HCT116 (cell line): ENCODE measurements around the gene SRP68. TPM values are rescaled to one million over a fixed set of nuclear protein-coding genes. Genes with fewer than 3 reads are reported as not detected.
A peak's percentile ranks its signal among the peaks of the same experiment; 100 is the strongest.

Experiments
- ATAC-seq: fragments of 200-7000 bp; cut with Tn5 transposase; 2 replicates; pipeline ENCODE4 v1.9.1; 2020; ENCODE audit warnings: mild to moderate bottlenecking, moderate library complexity
- BruUV-seq: library from RNA; stranded (reverse); fragments of 400-500 nt; replicated peaks from 2 replicates; lab custom pipeline; 2021; lab: Mats Ljungman, UMichigan
- CTCF ChIA-PET: fragments of 300-600 bp; sonication (Branson Sonifier 250); formaldehyde crosslinking; loops from one replicate; lab custom pipeline; 2021; ENCODE audit warnings: antibody characterized with exemption; lab: Charles Lee
- POLR2A ChIA-PET: fragments of 300-600, 350-600 bp; sonication (Branson Sonifier 250); formaldehyde crosslinking; loops from one replicate; lab custom pipeline; 2021; ENCODE audit warnings: antibody characterized with exemption; lab: Charles Lee
- RAD21 ChIA-PET, 2 experiments: fragments of 300-600 bp; sonication (Branson Sonifier 250); formaldehyde crosslinking; loops; one replicate each; lab custom pipeline; 2023; ENCODE audit warnings: low total read pairs in 2 of 2; ENCODE audit not compliant: uncharacterized antibody in 2 of 2, unreplicated experiment in 2 of 2, low non-redundant PET in 1 of 2; lab: Charles Lee
- DNase-seq: peaks from one replicate; pipeline ENCODE4 v3.0.0-alpha.2; 2010; ENCODE audit warnings: low read depth, low spot score
- H2AFZ ChIP-seq: fragments of 200-600 bp; shearing (Covaris generic), sonication (generic); 2 replicates; pipeline ENCODE4 v1.6.1; 2017; ENCODE audit warnings: low read depth, mixed run types, mixed read lengths, antibody characterized with exemption, low read length; ENCODE audit not compliant: poor library complexity, severe bottlenecking
- H3K27ac ChIP-seq: 2 replicates; pipeline ENCODE4 v1.5.1; 2012; ENCODE audit warnings: low read depth, low read length
- H3K27me3 ChIP-seq: fragments of 200-600 bp; sonication (generic); 2 replicates; pipeline ENCODE4 v1.6.1; 2016; ENCODE audit warnings: mixed run types, low read length, mixed read lengths; ENCODE audit not compliant: insufficient read depth
- H3K36me3 ChIP-seq, 2 experiments: fragments of 200-500 bp in 1 of 2; fragments of 200-600 bp in 1 of 2; sonication (Bioruptor generic) in 1 of 2; sonication (generic) in 1 of 2; 2 replicates each; pipeline versions ENCODE4 v1.5.1 to v1.6.1; 2014 to 2016; ENCODE audit warnings: low read length in 2 of 2, inconsistent platforms in 1 of 2, mixed read lengths in 1 of 2, mixed run types in 1 of 2; ENCODE audit not compliant: insufficient read depth in 2 of 2, control insufficient read depth in 1 of 2
- H3K4me1 ChIP-seq, 2 experiments: fragments of 200-600 bp in 1 of 2; sonication (generic) in 1 of 2; 2 replicates each; pipeline versions ENCODE4 v1.5.1 to v1.6.1; 2012 to 2017; ENCODE audit warnings: low read length in 2 of 2, inconsistent platforms in 1 of 2, mild to moderate bottlenecking in 1 of 2, mixed read lengths in 1 of 2, mixed run types in 1 of 2, moderate library complexity in 1 of 2; ENCODE audit not compliant: insufficient read depth in 2 of 2, control insufficient read depth in 1 of 2
- H3K4me2 ChIP-seq: fragments of 200-600 bp; sonication (generic); 2 replicates; pipeline ENCODE4 v1.6.1; 2017; ENCODE audit warnings: mixed run types, low read length, mixed read lengths
- H3K4me3 ChIP-seq, 2 experiments: fragments of 200-600 bp in 1 of 2; sonication (generic) in 1 of 2; replicated peaks in 1 of 2; 2 replicates each; pipeline ENCODE4 v1.5.1; 2011 to 2016; ENCODE audit warnings: low read length in 2 of 2, control low read depth in 1 of 2, low read depth in 1 of 2, mild to moderate bottlenecking in 1 of 2, mixed read lengths in 1 of 2, mixed run types in 1 of 2
- H3K79me2 ChIP-seq: fragments of 200-600 bp; sonication (generic); 2 replicates; pipeline ENCODE4 v1.6.1; 2017; ENCODE audit warnings: mild to moderate bottlenecking, mixed run types, low read length, moderate library complexity, mixed read lengths; ENCODE audit not compliant: insufficient read depth
- H3K9ac ChIP-seq: fragments of 200-600 bp; sonication (generic); 2 replicates; pipeline ENCODE4 v1.6.1; 2016; ENCODE audit warnings: low read length, mixed read lengths
- H3K9me2 ChIP-seq: fragments of 200-600 bp; sonication (generic), shearing (Covaris generic); 2 replicates; pipeline ENCODE4 v1.6.1; 2017; ENCODE audit warnings: mixed run types, mild to moderate bottlenecking, moderate library complexity; ENCODE audit not compliant: insufficient read depth
- H3K9me3 ChIP-seq, 2 experiments: fragments of 200-500 bp in 1 of 2; fragments of 200-600 bp in 1 of 2; sonication (Bioruptor generic) in 1 of 2; sonication (generic) in 1 of 2; 2 replicates each; pipeline ENCODE4 v1.6.1; 2014 to 2017; ENCODE audit warnings: low read length in 2 of 2, mixed read lengths in 2 of 2, inconsistent platforms in 1 of 2, low read depth in 1 of 2, mild to moderate bottlenecking in 1 of 2, mixed run types in 1 of 2, moderate library complexity in 1 of 2; ENCODE audit not compliant: control insufficient read depth in 1 of 2, insufficient read depth in 1 of 2
- H4K20me1 ChIP-seq: fragments of 200-600 bp; sonication (generic), shearing (Covaris generic); 2 replicates; pipeline ENCODE4 v1.6.1; 2017; ENCODE audit warnings: mixed run types, mild to moderate bottlenecking, moderate library complexity; ENCODE audit not compliant: insufficient read depth
- ATF3 ChIP-seq: IDR thresholded peaks from 2 replicates; pipeline ENCODE4 v1.6.1; 2012
- SP1 ChIP-seq: IDR thresholded peaks from 2 replicates; pipeline ENCODE4 v1.6.1; 2012; ENCODE audit warnings: low read depth
- ZFX ChIP-seq: fragments of 450-650 bp; IDR thresholded peaks from 2 replicates; pipeline ENCODE4 v1.6.1; 2017
- intact Hi-C: fragments of 100-400 bp; cut with micrococcal nuclease; formaldehyde crosslinking; loops from 2 replicates; pipeline ENCODE4 v1.10.0; 2022
- total RNA-seq: library from RNA; stranded (reverse); gene quantifications from one replicate; pipeline ENCODE4 v1.2.1, GENCODE V29; 2021; ENCODE audit not compliant: unreplicated experiment
- TF ChIP-seq, protein P1 (sequence below), 3 experiments: fragments of 200-600 bp in 1 of 3; sonication (generic) in 1 of 3; IDR thresholded peaks in 2 of 3; conservative IDR thresholded peaks in 1 of 3; 2 replicates each; pipeline ENCODE4 v1.5.1; 2012 to 2017; ENCODE audit warnings: low read depth in 2 of 3, low read length in 2 of 3, antibody characterized with exemption in 1 of 3, borderline replicate concordance in 1 of 3, control low read depth in 1 of 3, mild to moderate bottlenecking in 1 of 3, mixed read lengths in 1 of 3, mixed run types in 1 of 3, moderate library complexity in 1 of 3; ENCODE audit not compliant: insufficient read depth in 1 of 3

SRP68 gene
- total RNA-seq, 1 experiment from 2014 or later, result 152 TPM

GRCh38 chr17:76088868-76089576 is 16.7 kb upstream of the SRP68 start:
- no peak for TF ChIP-seq SP1
- TF ChIP-seq ATF3, result no peak
- Histone ChIP-seq H3K4me1 (no peaks in the 10 kb centered on the region), H3K4me3 (no peak overlapping the region), H3K9ac (no peak overlapping the region), H3K79me2 (no peaks in the 10 kb centered on the region; the same call in 1 of the 2 replicates), H3K9me2 (no peaks in the 10 kb centered on the region), H4K20me1 (no peaks in the 10 kb centered on the region), H3K4me2 (no peak overlapping the region), H3K27me3 (no peaks in the 10 kb centered on the region), H3K9me3 (no peaks in the 10 kb centered on the region), H3K36me3 (peaks cover 38 to 49% of the 10 kb centered on the region in 2 experiments; a peak in 3 of 4 replicates), H3K27ac (no peak overlapping the region), H2AFZ (no peak overlapping the region)
- no peak for ATAC-seq
- CTCF ChIA-PET, result interaction anchor here (1.2 kb wide), 1 partner anchor 75 kb away, joined by 4 read pairs; no protein-coding TSS in a partner anchor
- POLR2A ChIA-PET, result no interaction called here
- intact Hi-C loops, result no loop called here
- no peak for DNase-seq
- BruUV-seq, result no TSS peak
- RAD21 ChIA-PET, result no interaction called here

GRCh38 chr17:76088041-76088867 is 15.9 kb upstream of the SRP68 start:
- POLR2A ChIA-PET, result no interaction called here
- H3K4me3 ChIP-seq, result no peak overlapping the region
- H3K27ac ChIP-seq, result no peak overlapping the region
- no peaks in the 10 kb centered on the region for H3K27me3 ChIP-seq
- H3K79me2 ChIP-seq, result no peaks in the 10 kb centered on the region; the same call in 1 of the 2 replicates
- CTCF ChIA-PET, result interaction anchor here (1.2 kb wide), 1 partner anchor 75 kb away, joined by 4 read pairs; no protein-coding TSS in a partner anchor
- TF ChIP-seq ZFX, result no peak
- TF ChIP-seq, protein P1, sequence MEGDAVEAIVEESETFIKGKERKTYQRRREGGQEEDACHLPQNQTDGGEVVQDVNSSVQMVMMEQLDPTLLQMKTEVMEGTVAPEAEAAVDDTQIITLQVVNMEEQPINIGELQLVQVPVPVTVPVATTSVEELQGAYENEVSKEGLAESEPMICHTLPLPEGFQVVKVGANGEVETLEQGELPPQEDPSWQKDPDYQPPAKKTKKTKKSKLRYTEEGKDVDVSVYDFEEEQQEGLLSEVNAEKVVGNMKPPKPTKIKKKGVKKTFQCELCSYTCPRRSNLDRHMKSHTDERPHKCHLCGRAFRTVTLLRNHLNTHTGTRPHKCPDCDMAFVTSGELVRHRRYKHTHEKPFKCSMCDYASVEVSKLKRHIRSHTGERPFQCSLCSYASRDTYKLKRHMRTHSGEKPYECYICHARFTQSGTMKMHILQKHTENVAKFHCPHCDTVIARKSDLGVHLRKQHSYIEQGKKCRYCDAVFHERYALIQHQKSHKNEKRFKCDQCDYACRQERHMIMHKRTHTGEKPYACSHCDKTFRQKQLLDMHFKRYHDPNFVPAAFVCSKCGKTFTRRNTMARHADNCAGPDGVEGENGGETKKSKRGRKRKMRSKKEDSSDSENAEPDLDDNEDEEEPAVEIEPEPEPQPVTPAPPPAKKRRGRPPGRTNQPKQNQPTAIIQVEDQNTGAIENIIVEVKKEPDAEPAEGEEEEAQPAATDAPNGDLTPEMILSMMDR (IDR thresholded peaks at IDR 0.05 in 2 of 3, conservative IDR thresholded peaks at IDR 0.05 in 1 of 3; ENCODE audit: borderline replicate concordance in 1 of 3, insufficient read depth in 1 of 3, low read depth in 2 of 3, low read length in 2 of 3), result peak in 2 of 3 experiments; percentile 29 to 42; a peak in 3 of 6 replicates
- TF ChIP-seq, all 23 proteins: peak for 1
- ATAC-seq (peak; percentile 78), DNase-seq (no peak)
- Histone ChIP-seq H3K4me1 (no peaks in the 10 kb centered on the region), H4K20me1 (no peaks in the 10 kb centered on the region), H3K36me3 (peaks cover 38 to 48% of the 10 kb centered on the region in 2 experiments; a peak in 3 of 4 replicates), H2AFZ (no peak overlapping the region), H3K9me2 (no peaks in the 10 kb centered on the region), H3K9me3 (no peaks in the 10 kb centered on the region), H3K9ac (no peak overlapping the region), H3K4me2 (no peak overlapping the region)
- RAD21 ChIA-PET, result no interaction called here
- intact Hi-C loops, result no loop called here
- no TSS peak for BruUV-seq
